Right lobe of liver (tissue), 4 donors: ENCODE measurements around the gene GRIN3A.

ENCODE experiments used
- CTCF ChIP-seq, 4 donors: fragments of 200-600 bp in 3 of 4; fragments of 450-650 bp in 1 of 4; IDR thresholded peaks; one replicate each; pipeline versions ENCODE4 v1.5.1 to v1.8.0; 2016 to 2022; ENCODE audit warnings: antibody characterized with exemption in 4 of 4, mild to moderate bottlenecking in 2 of 4
- POLR2A ChIP-seq: fragments of 450-650 bp; IDR thresholded peaks from one replicate; pipeline ENCODE4 v1.6.1; 2017; ENCODE audit warnings: antibody characterized with exemption, mild to moderate bottlenecking
- donor health status: DM: no; HTN: no; CAD: no.
- donor health status: DM: no; HTN: no; CAD: no.
- donor health status: DM: no; HTN: yes; CAD: no.

- TF ChIP-seq CTCF (IDR thresholded peaks at IDR 0.05) (no peak), POLR2A (no peak)
Measured at GRCh38 chr9:101579711-101580545, 158.5 kb downstream of the GRIN3A start.
